Fibroblast of mammary gland (primary cell): Measurements from ENCODE around the gene ZNF20.
"Not testable (repeated sequence)": the region's sequence is repeated elsewhere in the genome, so short reads cannot be mapped to it uniquely, and the experiment has no call there.

Experiments
- DNase-seq: peaks from one replicate; pipeline ENCODE4 v3.0.0-alpha.2; 2010; ENCODE audit warnings: low read depth
- H3K4me3 ChIP-seq: 2 replicates; pipeline ENCODE4 v1.5.1; 2011; ENCODE audit warnings: low read depth, mild to moderate bottlenecking, low read length, moderate library complexity; ENCODE audit not compliant: control insufficient read depth
- CTCF ChIP-seq: conservative IDR thresholded peaks from 2 replicates; pipeline ENCODE4 v1.5.1; 2011; ENCODE audit warnings: low read depth, low read length, inconsistent platforms; ENCODE audit not compliant: control insufficient read depth, insufficient read depth

The ZNF20 gene

GRCh38 chr19:12093777-12094176 is 46.4 kb downstream of the ZNF20 start:
- no peak for TF ChIP-seq CTCF
- no peak overlapping the region for H3K4me3 ChIP-seq
- no peak for DNase-seq

DNA sequence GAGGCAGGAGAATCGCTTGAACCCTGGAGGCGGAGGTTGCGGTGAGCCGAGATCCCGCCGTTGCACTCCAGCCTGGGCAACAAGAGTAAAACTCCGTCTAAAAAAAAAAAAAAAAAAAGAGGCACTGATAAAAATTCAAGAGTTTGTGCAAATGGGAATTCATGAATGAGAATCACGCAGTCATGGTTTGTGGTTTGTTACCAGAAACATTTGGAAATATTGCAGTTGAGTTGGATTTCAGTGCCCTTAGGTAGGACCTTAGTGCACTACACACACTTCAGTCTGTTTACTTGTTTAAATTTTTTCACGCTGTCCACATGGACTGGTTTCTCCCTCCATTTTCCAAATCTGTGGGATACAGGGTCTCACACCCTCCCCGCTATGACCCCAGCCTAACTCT is 47.2 kb downstream of the ZNF20 start:
- H3K4me3 ChIP-seq = peak overlapping the region; percentile 77
- no peak for TF ChIP-seq CTCF
- DNase-seq = peak; percentile 22

- peak; percentile 85 for DNase-seq
- H3K4me3 ChIP-seq = peak overlapping the region; percentile 77
- TF ChIP-seq CTCF = no peak
Observed at GRCh38 chr19:12092065-12092867, 47.9 kb downstream of the ZNF20 start.

GRCh38 chr19:12090807-12091206 is 49.3 kb downstream of the ZNF20 start:
- peak; percentile 63 for TF ChIP-seq CTCF
- peak; percentile 66 for DNase-seq
- no peak overlapping the region for H3K4me3 ChIP-seq

DNA sequence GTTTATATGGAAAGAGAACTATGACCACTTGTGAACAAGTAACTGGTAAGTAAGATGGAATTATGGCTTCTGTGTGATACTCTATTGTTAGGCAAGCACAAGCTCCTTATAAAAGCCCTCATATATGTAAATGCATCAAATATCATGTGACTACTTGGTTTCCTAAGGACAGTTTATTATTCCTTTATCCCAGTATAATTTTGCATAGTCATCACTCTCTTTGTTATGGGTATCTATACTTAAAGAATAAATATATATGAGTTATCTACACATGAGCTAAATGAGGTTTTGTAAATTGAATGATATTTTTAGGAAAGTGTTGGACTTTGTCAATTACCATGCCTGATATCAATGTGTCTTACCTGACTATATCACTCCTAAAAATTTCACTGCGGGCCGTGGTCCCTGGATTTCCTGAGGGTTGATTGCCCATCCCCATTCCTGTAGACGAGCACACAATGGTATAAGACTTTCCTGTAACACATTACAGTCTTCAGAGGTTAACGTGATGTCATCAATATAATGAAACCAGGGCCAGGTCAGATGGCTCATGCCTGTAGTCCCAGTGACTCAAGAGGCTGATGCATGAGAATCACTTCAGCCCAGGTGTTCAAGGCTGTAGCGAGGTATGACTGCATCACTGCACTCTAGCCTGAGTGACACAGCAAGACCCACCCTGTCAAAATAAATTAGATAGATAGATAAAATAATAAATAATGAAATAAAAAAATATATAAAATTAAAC is 54.9 kb downstream of the ZNF20 start:
- no peak for DNase-seq
- TF ChIP-seq CTCF = no peak
- H3K4me3 ChIP-seq = no peak overlapping the region

GRCh38 chr19:12083336-12083735 is 56.8 kb downstream of the ZNF20 start:
- H3K4me3 ChIP-seq, DNase-seq: not testable (repeated sequence)
